GM12874 (cell line): ENCODE data around the gene SMAD5.

Experiments
- TF ChIP-seq, protein P1 (sequence below): IDR thresholded peaks from 2 replicates; pipeline ENCODE4 v1.5.1; 2011; ENCODE audit warnings: low read depth, mild to moderate bottlenecking, control low read depth, low read length, moderate library complexity; ENCODE audit not compliant: insufficient read depth

The SMAD5 gene

DNA sequence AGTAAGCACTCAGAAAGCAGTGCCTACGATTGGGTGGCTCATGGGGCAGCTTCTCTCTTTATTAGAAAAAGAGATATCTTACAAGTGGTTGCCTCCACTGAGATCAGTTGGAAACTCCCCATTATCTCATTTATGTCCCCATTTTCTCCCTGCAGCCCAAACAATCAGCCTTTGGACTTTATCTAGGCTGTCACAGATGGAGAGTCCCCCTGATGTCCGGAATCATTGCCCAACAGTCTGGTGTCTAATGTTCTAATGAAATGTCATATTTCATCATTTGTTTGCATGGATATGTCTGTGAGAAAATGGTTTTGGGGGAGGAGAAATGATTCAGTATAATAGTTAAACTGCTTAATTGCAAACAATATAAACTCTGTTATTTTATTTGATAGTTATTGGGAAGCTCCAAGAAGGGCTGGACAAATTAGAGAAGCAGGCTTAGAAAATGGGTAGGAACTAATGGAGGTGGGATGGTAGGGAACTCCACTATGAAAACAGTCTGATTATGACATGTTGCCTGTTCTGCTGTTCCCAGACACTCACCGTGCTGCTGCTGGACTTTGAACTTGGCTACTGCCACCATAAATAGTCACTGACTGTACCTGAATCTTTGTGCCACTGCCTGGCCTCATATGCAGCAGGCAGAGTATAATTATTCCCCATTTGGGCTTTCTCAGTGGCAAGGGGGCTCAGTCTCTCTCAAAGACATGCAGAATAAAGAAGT lies 38.3 kb upstream of the SMAD5 start:
- TF ChIP-seq, protein P1, sequence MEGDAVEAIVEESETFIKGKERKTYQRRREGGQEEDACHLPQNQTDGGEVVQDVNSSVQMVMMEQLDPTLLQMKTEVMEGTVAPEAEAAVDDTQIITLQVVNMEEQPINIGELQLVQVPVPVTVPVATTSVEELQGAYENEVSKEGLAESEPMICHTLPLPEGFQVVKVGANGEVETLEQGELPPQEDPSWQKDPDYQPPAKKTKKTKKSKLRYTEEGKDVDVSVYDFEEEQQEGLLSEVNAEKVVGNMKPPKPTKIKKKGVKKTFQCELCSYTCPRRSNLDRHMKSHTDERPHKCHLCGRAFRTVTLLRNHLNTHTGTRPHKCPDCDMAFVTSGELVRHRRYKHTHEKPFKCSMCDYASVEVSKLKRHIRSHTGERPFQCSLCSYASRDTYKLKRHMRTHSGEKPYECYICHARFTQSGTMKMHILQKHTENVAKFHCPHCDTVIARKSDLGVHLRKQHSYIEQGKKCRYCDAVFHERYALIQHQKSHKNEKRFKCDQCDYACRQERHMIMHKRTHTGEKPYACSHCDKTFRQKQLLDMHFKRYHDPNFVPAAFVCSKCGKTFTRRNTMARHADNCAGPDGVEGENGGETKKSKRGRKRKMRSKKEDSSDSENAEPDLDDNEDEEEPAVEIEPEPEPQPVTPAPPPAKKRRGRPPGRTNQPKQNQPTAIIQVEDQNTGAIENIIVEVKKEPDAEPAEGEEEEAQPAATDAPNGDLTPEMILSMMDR = no peak

DNA sequence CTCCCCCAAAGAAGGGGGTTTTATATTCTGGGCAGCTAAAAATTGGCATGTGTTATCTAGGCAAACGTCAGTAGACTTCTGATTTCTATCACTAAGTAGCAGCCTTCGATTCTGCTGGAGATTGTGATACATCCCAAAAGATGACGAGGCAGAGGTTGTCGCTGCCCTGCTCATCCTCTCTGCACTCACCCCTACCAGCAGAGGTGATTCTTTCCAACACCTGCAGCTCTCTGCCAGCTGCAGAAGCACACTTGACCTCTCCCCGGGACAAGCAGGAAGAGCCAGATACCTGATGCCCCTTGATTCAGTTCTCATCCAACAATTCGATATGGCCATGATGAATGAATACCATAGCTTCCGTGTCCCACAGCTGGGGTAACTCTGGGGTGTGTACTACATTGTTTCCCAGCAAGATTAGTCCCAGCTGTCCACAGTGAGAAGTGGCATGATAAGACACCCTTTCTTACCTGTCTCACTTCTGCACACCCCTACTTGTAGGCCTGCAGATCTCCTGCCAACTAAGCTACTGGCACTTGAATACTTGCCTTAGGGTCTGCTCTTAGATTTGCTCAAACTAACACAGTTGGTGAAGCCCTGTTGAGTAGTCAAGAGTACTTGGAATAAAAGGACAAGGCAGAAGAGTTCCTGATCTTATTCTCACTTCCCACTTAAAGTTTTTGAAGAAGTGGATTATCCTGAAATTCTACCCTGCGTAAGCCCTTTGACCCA lies 37.6 kb upstream of the SMAD5 start:
- TF ChIP-seq, protein P1 = no peak

DNA sequence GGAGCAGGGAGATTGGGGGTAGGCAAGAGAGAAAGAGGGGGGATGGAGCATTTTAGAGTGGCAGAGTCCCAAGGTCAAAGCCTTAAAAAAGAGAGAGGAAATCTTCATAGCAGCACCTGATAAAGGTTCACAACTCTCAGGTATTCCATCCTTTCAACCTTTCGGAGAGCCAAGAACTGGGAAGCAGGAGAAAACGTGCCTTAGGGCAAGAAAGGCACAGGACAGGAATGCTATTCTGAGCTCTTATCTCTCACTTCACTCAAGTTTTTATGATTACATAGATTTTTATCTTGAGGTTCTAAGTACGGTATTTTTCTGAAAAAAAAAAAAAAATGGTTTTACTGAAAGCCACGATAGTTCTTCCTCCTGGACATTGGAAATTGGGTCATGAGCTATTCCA lies 34.5 kb upstream of the SMAD5 start:
- TF ChIP-seq, protein P1 = no peak

DNA sequence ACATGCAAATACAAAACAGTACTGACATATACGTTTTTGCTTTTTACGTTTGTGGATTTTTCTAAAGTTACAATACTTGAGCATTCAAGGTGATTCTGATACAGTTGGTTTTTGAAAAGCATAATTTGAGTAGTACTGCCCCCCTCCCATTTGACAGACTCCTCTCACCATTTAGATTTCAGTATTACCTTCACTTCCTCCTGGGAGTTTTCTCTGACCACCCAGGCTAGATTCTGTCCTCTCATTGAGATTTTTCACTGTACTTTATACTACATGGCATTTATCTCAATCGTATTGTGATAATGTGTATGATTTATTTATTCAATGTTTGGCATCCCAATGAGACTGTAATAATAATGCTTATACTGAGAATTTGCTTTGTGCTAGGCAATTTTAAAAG lies 32.8 kb upstream of the SMAD5 start:
- TF ChIP-seq, protein P1 = no peak

DNA sequence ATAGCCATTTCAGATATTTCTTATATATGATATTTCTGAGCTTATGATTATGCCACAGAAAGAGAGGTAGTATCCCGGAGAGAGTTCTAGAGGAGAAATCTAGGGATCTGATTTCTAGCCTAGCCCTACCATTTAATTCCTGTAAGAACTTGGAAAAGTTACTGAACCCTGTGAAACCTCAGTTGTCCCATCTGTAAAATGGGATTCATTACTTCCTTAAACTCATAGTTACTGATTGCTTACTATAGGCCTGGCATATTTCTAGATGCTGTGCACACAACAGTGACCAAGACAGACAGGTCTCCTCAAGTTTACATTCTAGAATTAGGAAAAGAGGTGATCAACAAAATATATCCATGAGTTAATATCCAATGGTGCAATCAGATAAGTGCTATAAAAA lies 30.8 kb upstream of the SMAD5 start:
- TF ChIP-seq, protein P1 = no peak

DNA sequence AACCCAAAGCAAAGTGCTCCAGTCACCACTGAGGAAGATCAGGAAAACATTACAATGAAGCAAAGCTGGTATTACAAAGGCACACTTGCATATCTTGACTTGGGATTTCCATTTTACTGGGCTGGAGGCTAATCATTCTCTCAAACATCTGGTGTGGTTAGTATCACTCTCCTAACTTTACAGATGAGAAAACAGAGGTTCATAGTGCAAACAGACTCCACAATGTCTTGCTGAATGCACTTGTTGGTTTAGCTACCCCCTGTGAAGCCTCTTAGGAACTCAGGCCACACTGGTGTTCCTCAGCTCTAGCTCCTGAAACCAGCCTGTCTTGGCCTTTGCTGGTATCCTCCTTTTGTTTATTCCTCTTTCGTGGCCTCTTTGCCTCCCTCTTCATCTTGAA lies 29.5 kb upstream of the SMAD5 start:
- TF ChIP-seq, protein P1 = no peak

DNA sequence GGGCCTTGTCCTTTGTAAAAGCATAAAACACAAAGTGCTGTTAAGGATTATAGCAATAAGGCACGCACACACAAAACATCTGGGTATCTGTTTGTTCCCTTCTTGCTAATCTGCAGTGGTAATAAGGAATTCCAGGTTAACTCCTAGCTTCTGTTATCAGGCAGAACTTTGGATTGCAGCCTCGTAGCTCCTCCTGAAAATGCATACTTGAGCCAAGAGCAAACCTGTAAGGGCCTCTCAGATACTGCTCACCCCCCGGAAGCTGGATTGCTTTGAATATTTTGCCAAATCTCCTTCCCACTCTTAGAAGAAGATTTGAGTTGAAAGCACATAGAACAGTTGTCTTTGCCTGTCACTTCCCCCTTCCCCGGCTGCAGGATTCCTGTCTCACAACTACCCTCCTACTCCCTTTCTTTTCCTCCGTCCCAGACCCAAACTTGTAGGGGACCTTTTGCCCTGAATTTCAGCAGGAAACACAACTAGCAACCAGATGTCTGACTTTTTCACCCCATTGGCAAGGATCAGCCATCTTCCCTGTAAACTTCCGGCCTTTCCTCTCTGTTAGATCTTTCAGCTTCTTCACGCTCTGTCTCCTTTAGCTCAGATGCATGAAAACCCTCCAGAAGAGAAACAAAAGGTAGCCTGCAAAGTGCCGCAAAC lies 28.2 kb upstream of the SMAD5 start:
- TF ChIP-seq, protein P1 = no peak
